HCT116 (cell line): ENCODE results near the gene CENPP. TPM values are rescaled to one million over a fixed set of nuclear protein-coding genes. Genes with fewer than 3 reads are reported as not detected.

Experiments used
- ATAC-seq: fragments of 200-7000 bp; cut with Tn5 transposase; 2 replicates; pipeline ENCODE4 v1.9.1; 2020; ENCODE audit warnings: mild to moderate bottlenecking, moderate library complexity
- BruUV-seq: library from RNA; stranded (reverse); fragments of 400-500 nt; replicated peaks from 2 replicates; lab custom pipeline; 2021; lab: Mats Ljungman, UMichigan
- CTCF ChIA-PET: fragments of 300-600 bp; sonication (Branson Sonifier 250); formaldehyde crosslinking; loops from one replicate; lab custom pipeline; 2021; ENCODE audit warnings: antibody characterized with exemption; lab: Charles Lee
- POLR2A ChIA-PET: fragments of 300-600, 350-600 bp; sonication (Branson Sonifier 250); formaldehyde crosslinking; loops from one replicate; lab custom pipeline; 2021; ENCODE audit warnings: antibody characterized with exemption; lab: Charles Lee
- RAD21 ChIA-PET, 2 experiments: fragments of 300-600 bp; sonication (Branson Sonifier 250); formaldehyde crosslinking; loops; one replicate each; lab custom pipeline; 2023; ENCODE audit warnings: low total read pairs in 2 of 2; ENCODE audit not compliant: uncharacterized antibody in 2 of 2, unreplicated experiment in 2 of 2, low non-redundant PET in 1 of 2; lab: Charles Lee
- DNase-seq: peaks from one replicate; pipeline ENCODE4 v3.0.0-alpha.2; 2010; ENCODE audit warnings: low read depth, low spot score
- H2AFZ ChIP-seq: fragments of 200-600 bp; shearing (Covaris generic), sonication (generic); 2 replicates; pipeline ENCODE4 v1.6.1; 2017; ENCODE audit warnings: low read depth, mixed run types, mixed read lengths, antibody characterized with exemption, low read length; ENCODE audit not compliant: poor library complexity, severe bottlenecking
- H3K27ac ChIP-seq: 2 replicates; pipeline ENCODE4 v1.5.1; 2012; ENCODE audit warnings: low read depth, low read length
- H3K27me3 ChIP-seq: fragments of 200-600 bp; sonication (generic); 2 replicates; pipeline ENCODE4 v1.6.1; 2016; ENCODE audit warnings: mixed run types, low read length, mixed read lengths; ENCODE audit not compliant: insufficient read depth
- H3K36me3 ChIP-seq, 2 experiments: fragments of 200-500 bp in 1 of 2; fragments of 200-600 bp in 1 of 2; sonication (Bioruptor generic) in 1 of 2; sonication (generic) in 1 of 2; 2 replicates each; pipeline versions ENCODE4 v1.5.1 to v1.6.1; 2014 to 2016; ENCODE audit warnings: low read length in 2 of 2, inconsistent platforms in 1 of 2, mixed read lengths in 1 of 2, mixed run types in 1 of 2; ENCODE audit not compliant: insufficient read depth in 2 of 2, control insufficient read depth in 1 of 2
- H3K4me1 ChIP-seq, 2 experiments: fragments of 200-600 bp in 1 of 2; sonication (generic) in 1 of 2; 2 replicates each; pipeline versions ENCODE4 v1.5.1 to v1.6.1; 2012 to 2017; ENCODE audit warnings: low read length in 2 of 2, inconsistent platforms in 1 of 2, mild to moderate bottlenecking in 1 of 2, mixed read lengths in 1 of 2, mixed run types in 1 of 2, moderate library complexity in 1 of 2; ENCODE audit not compliant: insufficient read depth in 2 of 2, control insufficient read depth in 1 of 2
- H3K4me2 ChIP-seq: fragments of 200-600 bp; sonication (generic); 2 replicates; pipeline ENCODE4 v1.6.1; 2017; ENCODE audit warnings: mixed run types, low read length, mixed read lengths
- H3K4me3 ChIP-seq, 2 experiments: fragments of 200-600 bp in 1 of 2; sonication (generic) in 1 of 2; replicated peaks in 1 of 2; 2 replicates each; pipeline ENCODE4 v1.5.1; 2011 to 2016; ENCODE audit warnings: low read length in 2 of 2, control low read depth in 1 of 2, low read depth in 1 of 2, mild to moderate bottlenecking in 1 of 2, mixed read lengths in 1 of 2, mixed run types in 1 of 2
- H3K79me2 ChIP-seq: fragments of 200-600 bp; sonication (generic); 2 replicates; pipeline ENCODE4 v1.6.1; 2017; ENCODE audit warnings: mild to moderate bottlenecking, mixed run types, low read length, moderate library complexity, mixed read lengths; ENCODE audit not compliant: insufficient read depth
- H3K9ac ChIP-seq: fragments of 200-600 bp; sonication (generic); 2 replicates; pipeline ENCODE4 v1.6.1; 2016; ENCODE audit warnings: low read length, mixed read lengths
- H3K9me2 ChIP-seq: fragments of 200-600 bp; sonication (generic), shearing (Covaris generic); 2 replicates; pipeline ENCODE4 v1.6.1; 2017; ENCODE audit warnings: mixed run types, mild to moderate bottlenecking, moderate library complexity; ENCODE audit not compliant: insufficient read depth
- H3K9me3 ChIP-seq, 2 experiments: fragments of 200-500 bp in 1 of 2; fragments of 200-600 bp in 1 of 2; sonication (Bioruptor generic) in 1 of 2; sonication (generic) in 1 of 2; 2 replicates each; pipeline ENCODE4 v1.6.1; 2014 to 2017; ENCODE audit warnings: low read length in 2 of 2, mixed read lengths in 2 of 2, inconsistent platforms in 1 of 2, low read depth in 1 of 2, mild to moderate bottlenecking in 1 of 2, mixed run types in 1 of 2, moderate library complexity in 1 of 2; ENCODE audit not compliant: control insufficient read depth in 1 of 2, insufficient read depth in 1 of 2
- H4K20me1 ChIP-seq: fragments of 200-600 bp; sonication (generic), shearing (Covaris generic); 2 replicates; pipeline ENCODE4 v1.6.1; 2017; ENCODE audit warnings: mixed run types, mild to moderate bottlenecking, moderate library complexity; ENCODE audit not compliant: insufficient read depth
- CBX3 ChIP-seq: IDR thresholded peaks from 2 replicates; pipeline ENCODE4 v1.6.1; 2012; ENCODE audit warnings: low read depth
- CEBPB ChIP-seq: IDR thresholded peaks from 2 replicates; pipeline ENCODE4 v1.6.1; 2012; ENCODE audit warnings: low read depth
- EGR1 ChIP-seq: IDR thresholded peaks from 2 replicates; pipeline ENCODE4 v1.6.1; 2012; ENCODE audit warnings: low read depth
- EZH2 ChIP-seq: fragments of 200-600 bp; sonication (generic); IDR thresholded peaks from 2 replicates; pipeline ENCODE4 v1.6.1; 2017; ENCODE audit warnings: antibody characterized with exemption, mixed run types
- FOSL1 ChIP-seq: IDR thresholded peaks from 2 replicates; pipeline ENCODE4 v1.6.1; 2012; ENCODE audit warnings: low read depth
- JUND ChIP-seq: IDR thresholded peaks from 2 replicates; pipeline ENCODE4 v1.6.1; 2012
- POLR2A ChIP-seq: IDR thresholded peaks from 2 replicates; pipeline ENCODE4 v1.7.0; 2011; ENCODE audit warnings: borderline replicate concordance; ENCODE audit not compliant: insufficient read depth, insufficient read length; ENCODE audit errors: extremely low read depth
- POLR2AphosphoS5 ChIP-seq: IDR thresholded peaks from 2 replicates; pipeline ENCODE4 v1.6.1; 2011; ENCODE audit warnings: mild to moderate bottlenecking, low read depth, low read length, moderate library complexity
- RAD21 ChIP-seq: IDR thresholded peaks from 2 replicates; pipeline ENCODE4 v1.6.1; 2012; ENCODE audit warnings: low read depth, mild to moderate bottlenecking
- SIN3A ChIP-seq: IDR thresholded peaks from 2 replicates; pipeline ENCODE4 v1.6.1; 2012; ENCODE audit warnings: low read depth
- SP1 ChIP-seq: IDR thresholded peaks from 2 replicates; pipeline ENCODE4 v1.6.1; 2012; ENCODE audit warnings: low read depth
- YY1 ChIP-seq: IDR thresholded peaks from 2 replicates; pipeline ENCODE4 v1.6.1; 2011; ENCODE audit warnings: low read length, low read depth, moderate library complexity, mild to moderate bottlenecking; ENCODE audit not compliant: insufficient replicate concordance; ENCODE audit errors: extremely low read depth
- ZFX ChIP-seq: fragments of 450-650 bp; IDR thresholded peaks from 2 replicates; pipeline ENCODE4 v1.6.1; 2017
- intact Hi-C: fragments of 100-400 bp; cut with micrococcal nuclease; formaldehyde crosslinking; loops from 2 replicates; pipeline ENCODE4 v1.10.0; 2022
- total RNA-seq: library from RNA; stranded (reverse); gene quantifications from one replicate; pipeline ENCODE4 v1.2.1, GENCODE V29; 2021; ENCODE audit not compliant: unreplicated experiment
- TF ChIP-seq, protein P1 (sequence below): IDR thresholded peaks from 2 replicates; pipeline ENCODE4 v1.6.1; 2012
- TF ChIP-seq, protein P2 (sequence below), 3 experiments: fragments of 200-600 bp in 1 of 3; sonication (generic) in 1 of 3; IDR thresholded peaks in 2 of 3; conservative IDR thresholded peaks in 1 of 3; 2 replicates each; pipeline ENCODE4 v1.5.1; 2012 to 2017; ENCODE audit warnings: low read depth in 2 of 3, low read length in 2 of 3, antibody characterized with exemption in 1 of 3, borderline replicate concordance in 1 of 3, control low read depth in 1 of 3, mild to moderate bottlenecking in 1 of 3, mixed read lengths in 1 of 3, mixed run types in 1 of 3, moderate library complexity in 1 of 3; ENCODE audit not compliant: insufficient read depth in 1 of 3
- TF ChIP-seq, protein P3 (sequence below): IDR thresholded peaks from 2 replicates; pipeline ENCODE4 v1.6.1; 2012; ENCODE audit warnings: low read depth
- TF ChIP-seq, protein P4 (sequence below): IDR thresholded peaks from 2 replicates; pipeline ENCODE4 v1.6.1; 2011; ENCODE audit warnings: mild to moderate bottlenecking, low read length, moderate library complexity; ENCODE audit not compliant: insufficient replicate concordance; ENCODE audit errors: extremely low read depth

The CENPP gene
- total RNA-seq, 1 experiment from 2014 or later: 7.0 TPM

DNA sequence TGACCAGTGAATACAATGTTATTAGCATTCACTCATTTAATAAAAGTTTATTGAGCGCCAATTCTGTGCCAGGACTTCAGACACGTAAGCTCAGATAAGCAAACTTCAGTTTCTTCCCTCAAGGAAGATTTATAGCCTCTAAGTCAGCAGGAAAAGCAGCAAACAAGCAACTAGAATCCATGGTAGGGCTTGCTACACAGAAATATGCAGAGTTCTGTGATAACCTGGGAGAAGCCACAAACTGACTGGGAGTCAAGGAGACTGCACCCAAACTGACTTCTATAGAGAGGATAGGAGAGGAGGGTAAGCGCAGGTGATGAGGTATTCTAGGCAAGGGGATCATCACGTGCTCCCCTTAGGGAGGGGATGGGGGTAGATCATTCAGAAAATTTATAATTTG, 80.1 kb downstream of the CENPP start:
- intact Hi-C loops: no loop called here
- H2AFZ ChIP-seq: no peak overlapping the region
- TF ChIP-seq YY1: no peak
- no peak for TF ChIP-seq RAD21
- no peak for TF ChIP-seq SP1
- TF ChIP-seq ZFX: no peak
- no peak for TF ChIP-seq FOSL1
- TF ChIP-seq EGR1: no peak
- TF ChIP-seq, protein P1, sequence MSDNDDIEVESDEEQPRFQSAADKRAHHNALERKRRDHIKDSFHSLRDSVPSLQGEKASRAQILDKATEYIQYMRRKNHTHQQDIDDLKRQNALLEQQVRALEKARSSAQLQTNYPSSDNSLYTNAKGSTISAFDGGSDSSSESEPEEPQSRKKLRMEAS: no peak
- TF ChIP-seq, protein P2, sequence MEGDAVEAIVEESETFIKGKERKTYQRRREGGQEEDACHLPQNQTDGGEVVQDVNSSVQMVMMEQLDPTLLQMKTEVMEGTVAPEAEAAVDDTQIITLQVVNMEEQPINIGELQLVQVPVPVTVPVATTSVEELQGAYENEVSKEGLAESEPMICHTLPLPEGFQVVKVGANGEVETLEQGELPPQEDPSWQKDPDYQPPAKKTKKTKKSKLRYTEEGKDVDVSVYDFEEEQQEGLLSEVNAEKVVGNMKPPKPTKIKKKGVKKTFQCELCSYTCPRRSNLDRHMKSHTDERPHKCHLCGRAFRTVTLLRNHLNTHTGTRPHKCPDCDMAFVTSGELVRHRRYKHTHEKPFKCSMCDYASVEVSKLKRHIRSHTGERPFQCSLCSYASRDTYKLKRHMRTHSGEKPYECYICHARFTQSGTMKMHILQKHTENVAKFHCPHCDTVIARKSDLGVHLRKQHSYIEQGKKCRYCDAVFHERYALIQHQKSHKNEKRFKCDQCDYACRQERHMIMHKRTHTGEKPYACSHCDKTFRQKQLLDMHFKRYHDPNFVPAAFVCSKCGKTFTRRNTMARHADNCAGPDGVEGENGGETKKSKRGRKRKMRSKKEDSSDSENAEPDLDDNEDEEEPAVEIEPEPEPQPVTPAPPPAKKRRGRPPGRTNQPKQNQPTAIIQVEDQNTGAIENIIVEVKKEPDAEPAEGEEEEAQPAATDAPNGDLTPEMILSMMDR (IDR thresholded peaks at IDR 0.05 in 2 of 3, conservative IDR thresholded peaks at IDR 0.05 in 1 of 3; ENCODE audit: borderline replicate concordance in 1 of 3, insufficient read depth in 1 of 3, low read depth in 2 of 3, low read length in 2 of 3): no peak
- TF ChIP-seq, protein P3, sequence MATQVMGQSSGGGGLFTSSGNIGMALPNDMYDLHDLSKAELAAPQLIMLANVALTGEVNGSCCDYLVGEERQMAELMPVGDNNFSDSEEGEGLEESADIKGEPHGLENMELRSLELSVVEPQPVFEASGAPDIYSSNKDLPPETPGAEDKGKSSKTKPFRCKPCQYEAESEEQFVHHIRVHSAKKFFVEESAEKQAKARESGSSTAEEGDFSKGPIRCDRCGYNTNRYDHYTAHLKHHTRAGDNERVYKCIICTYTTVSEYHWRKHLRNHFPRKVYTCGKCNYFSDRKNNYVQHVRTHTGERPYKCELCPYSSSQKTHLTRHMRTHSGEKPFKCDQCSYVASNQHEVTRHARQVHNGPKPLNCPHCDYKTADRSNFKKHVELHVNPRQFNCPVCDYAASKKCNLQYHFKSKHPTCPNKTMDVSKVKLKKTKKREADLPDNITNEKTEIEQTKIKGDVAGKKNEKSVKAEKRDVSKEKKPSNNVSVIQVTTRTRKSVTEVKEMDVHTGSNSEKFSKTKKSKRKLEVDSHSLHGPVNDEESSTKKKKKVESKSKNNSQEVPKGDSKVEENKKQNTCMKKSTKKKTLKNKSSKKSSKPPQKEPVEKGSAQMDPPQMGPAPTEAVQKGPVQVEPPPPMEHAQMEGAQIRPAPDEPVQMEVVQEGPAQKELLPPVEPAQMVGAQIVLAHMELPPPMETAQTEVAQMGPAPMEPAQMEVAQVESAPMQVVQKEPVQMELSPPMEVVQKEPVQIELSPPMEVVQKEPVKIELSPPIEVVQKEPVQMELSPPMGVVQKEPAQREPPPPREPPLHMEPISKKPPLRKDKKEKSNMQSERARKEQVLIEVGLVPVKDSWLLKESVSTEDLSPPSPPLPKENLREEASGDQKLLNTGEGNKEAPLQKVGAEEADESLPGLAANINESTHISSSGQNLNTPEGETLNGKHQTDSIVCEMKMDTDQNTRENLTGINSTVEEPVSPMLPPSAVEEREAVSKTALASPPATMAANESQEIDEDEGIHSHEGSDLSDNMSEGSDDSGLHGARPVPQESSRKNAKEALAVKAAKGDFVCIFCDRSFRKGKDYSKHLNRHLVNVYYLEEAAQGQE: no peak
- TF ChIP-seq CBX3: no peak
- TF ChIP-seq, protein P4, sequence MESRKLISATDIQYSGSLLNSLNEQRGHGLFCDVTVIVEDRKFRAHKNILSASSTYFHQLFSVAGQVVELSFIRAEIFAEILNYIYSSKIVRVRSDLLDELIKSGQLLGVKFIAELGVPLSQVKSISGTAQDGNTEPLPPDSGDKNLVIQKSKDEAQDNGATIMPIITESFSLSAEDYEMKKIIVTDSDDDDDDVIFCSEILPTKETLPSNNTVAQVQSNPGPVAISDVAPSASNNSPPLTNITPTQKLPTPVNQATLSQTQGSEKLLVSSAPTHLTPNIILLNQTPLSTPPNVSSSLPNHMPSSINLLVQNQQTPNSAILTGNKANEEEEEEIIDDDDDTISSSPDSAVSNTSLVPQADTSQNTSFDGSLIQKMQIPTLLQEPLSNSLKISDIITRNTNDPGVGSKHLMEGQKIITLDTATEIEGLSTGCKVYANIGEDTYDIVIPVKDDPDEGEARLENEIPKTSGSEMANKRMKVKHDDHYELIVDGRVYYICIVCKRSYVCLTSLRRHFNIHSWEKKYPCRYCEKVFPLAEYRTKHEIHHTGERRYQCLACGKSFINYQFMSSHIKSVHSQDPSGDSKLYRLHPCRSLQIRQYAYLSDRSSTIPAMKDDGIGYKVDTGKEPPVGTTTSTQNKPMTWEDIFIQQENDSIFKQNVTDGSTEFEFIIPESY: no peak
- no peak for TF ChIP-seq POLR2AphosphoS5
- no peak for TF ChIP-seq CEBPB
- no peak for TF ChIP-seq JUND
- no peak for TF ChIP-seq POLR2A
- TF ChIP-seq EZH2: no peak
- no peak for TF ChIP-seq SIN3A
- DNase-seq (no peak), ATAC-seq (no peak)
- no peaks in the 10 kb centered on the region for H3K27me3 ChIP-seq
- H3K9me2 ChIP-seq: no peaks in the 10 kb centered on the region
- H3K4me2 ChIP-seq: no peak overlapping the region
- H3K4me1 ChIP-seq: no peaks in the 10 kb centered on the region
- no peak overlapping the region for H3K9ac ChIP-seq
- H3K4me3 ChIP-seq: no peak overlapping the region
- H3K36me3 ChIP-seq: no peaks in the 10 kb centered on the region
- no peaks in the 10 kb centered on the region for H3K9me3 ChIP-seq
- RAD21 ChIA-PET: interaction anchor here in 1 of 2 experiments (0.7 kb wide), 1 partner anchor 226 kb away, joined by 3 read pairs; no protein-coding TSS in a partner anchor
- POLR2A ChIA-PET: no interaction called here
- no peaks in the 10 kb centered on the region for H4K20me1 ChIP-seq
- CTCF ChIA-PET: no interaction called here
- no peak overlapping the region for H3K27ac ChIP-seq
- H3K79me2 ChIP-seq: no peaks in the 10 kb centered on the region
- BruUV-seq: no TSS peak
